ENCODE data around the gene TUBGCP6.

- TF ChIP-seq CTCF (IDR thresholded peaks at IDR 0.05) (no peak), EZH2 (IDR thresholded peaks at IDR 0.05; ENCODE audit: borderline replicate concordance, insufficient read depth, low read depth, low read length, poor library complexity, severe bottlenecking) (no peak)
These were observed 65.7 kb downstream of the TUBGCP6 start for GRCh38 chr22:50178871-50179869.

Measured in B cell (primary cell).